HG02623 (cell line): ENCODE measurements around the gene ABT1.

Experiments
- ATAC-seq: cut with Tn5 transposase; IDR thresholded peaks from one replicate; pipeline ENCODE4 v1.9.1; 2021; ENCODE audit warnings: moderate library complexity; ENCODE audit not compliant: unreplicated experiment

The ABT1 gene

DNA sequence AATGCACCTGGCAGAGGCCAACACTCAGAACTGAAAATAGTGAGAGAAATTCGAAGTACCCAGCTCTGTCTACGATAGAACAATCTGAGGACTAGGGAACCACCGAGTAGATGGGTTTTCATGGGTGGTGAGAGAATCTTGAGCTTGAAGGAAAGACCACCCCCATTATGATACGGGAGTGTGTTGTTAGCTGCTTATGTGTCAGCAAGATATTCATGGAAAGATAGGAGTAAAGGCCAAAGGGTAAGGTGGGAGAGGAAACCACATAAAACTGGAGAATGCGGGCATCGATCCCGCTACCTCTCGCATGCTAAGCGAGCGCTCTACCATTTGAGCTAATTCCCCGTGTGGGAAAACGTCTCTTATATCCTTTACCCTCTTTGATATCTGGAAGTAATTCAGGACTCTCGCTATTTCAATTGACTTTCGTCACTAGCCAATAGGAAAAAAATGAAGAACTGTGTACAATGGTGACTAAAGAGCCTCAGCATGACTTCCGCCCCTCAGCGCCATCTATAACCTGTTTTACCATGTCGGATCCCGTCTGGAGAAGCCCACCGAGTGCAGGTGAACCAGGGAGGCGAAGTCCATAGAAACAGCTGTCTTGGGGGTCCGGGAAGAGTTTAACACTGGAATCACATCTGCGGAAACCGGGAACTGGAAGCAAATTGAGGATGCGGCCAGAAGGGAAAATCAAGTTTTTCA is 25.0 kb upstream of the ABT1 start:
- ATAC-seq = no peak

DNA sequence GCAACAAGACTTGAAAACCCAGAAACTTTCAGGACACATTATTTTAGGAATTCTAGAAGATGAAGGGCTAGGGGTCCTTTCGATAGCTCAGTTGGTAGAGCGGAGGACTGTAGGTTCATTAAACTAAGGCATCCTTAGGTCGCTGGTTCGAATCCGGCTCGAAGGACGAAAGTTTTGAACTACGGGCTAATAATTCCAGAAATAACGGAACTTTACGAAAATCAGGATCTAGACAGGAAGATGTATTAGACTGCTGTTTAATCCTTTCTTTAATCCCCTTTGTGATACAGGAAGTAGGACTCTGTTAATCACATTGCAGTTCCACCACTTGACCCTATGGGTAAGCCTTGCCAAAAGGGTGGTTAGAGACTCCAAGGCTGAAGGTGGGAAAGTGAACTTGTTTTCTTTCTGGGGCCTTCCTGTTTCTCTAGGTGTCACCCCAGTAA is 21.2 kb upstream of the ABT1 start:
- no peak for ATAC-seq

DNA sequence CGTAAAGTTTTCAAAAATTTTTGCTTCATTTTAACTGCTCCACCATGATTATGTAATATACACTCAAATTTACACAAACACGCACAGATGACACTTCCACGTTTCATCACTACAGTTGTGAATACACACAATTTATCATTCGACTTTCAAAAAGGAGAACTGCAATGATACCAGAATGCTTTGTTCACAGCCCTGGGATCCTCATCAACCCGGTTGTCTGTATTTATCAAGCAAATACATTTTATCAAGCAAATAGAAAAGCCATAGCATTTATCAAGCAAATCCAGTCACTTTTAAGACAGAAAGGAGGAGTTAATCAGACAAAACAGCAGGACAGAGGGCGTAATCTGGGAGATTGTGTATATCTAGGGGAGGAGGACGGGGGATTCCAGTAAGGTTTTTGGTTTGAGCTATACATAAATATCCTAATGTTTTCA is 20.3 kb upstream of the ABT1 start:
- ATAC-seq = no peak

DNA sequence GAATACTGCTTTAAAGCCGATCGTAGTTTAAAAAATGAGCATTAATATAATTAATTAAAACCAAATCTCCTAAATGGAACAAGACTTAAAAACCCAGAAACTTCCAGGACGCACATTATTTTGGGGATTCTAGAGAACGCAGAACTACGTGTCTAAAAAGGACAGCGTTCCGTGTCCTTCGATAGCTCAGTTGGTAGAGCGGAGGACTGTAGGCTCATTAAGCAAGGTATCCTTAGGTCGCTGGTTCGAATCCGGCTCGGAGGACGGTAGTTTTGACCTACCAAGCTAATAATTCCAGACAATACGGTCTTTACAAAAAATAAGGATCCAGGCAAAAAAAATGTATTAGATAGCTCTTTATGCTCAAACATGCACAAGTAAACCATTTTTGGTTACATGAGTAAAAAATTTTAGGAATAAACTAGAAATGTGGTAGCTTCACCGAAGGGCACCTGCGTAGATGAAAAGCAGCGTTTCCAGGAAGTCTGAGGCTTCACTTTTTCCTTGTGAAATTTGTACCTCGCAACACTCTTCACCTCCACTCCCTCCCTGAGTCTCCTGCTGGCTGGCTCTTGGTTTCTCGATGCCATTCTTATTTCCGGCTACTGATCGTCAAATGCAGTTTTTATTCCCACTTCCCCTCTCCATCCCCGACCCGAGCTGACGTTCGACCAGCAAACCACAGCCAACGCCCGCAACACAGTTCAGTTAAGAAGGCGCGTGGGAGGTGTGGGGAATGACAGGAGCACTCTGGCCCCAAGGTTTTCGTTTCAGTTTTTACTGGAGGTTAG is 19.6 kb upstream of the ABT1 start:
- no peak for ATAC-seq

DNA sequence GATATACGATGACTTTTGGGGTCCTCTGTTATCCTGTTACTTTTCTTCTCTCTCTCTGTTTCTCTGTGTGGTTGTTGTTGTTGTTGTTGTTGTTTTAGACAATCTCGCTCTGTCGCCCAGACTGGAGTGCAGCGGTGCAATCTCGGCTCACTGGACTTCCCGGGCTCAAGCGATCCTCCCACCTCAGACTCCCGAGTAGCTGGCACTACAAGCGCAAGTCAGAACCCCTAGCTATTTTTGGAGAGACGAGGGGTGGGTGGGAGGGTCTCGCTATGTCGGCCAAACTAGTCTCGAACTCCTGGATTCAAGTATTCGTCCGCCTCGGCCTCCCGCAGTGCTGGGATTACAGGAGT is 19.1 kb upstream of the ABT1 start:
- ATAC-seq = no peak

DNA sequence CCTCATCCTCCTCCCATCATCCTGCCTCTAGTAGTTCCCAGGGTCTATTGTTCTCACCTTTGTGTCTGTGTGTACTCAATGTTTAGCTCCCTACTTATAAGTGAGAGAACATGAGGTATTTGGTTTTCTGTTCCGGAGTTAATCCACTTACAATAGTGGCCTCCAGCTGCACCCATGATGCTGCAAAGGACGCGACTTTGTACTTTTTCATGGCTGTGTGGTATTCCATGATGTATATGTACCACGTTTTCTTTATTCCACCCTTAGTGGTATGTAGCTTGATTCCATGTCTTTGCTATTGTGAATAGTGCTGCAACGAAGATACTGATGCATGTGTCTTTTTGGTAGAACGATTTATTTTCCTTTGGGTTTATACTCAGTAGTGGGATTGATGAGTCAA is 18.5 kb upstream of the ABT1 start:
- no peak for ATAC-seq

DNA sequence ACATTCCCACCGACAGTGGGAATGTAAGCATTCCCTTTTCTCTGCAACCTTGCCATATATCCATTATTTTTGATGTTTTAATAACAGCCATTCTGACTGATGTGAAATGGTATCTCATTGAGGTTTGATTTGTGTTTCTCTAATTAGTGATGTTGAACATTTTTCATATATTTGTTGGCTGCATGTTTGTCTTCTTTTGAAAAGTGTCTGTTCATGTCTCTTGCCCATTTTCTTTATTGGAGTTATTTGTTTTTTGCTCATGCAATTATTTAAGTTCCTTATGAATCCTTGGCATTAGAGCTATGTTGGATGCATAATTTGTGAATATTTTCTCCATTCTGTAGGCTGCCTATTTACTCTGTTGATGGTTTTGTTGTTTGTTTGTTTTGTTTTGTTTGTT is 18.0 kb upstream of the ABT1 start:
- no peak for ATAC-seq

DNA sequence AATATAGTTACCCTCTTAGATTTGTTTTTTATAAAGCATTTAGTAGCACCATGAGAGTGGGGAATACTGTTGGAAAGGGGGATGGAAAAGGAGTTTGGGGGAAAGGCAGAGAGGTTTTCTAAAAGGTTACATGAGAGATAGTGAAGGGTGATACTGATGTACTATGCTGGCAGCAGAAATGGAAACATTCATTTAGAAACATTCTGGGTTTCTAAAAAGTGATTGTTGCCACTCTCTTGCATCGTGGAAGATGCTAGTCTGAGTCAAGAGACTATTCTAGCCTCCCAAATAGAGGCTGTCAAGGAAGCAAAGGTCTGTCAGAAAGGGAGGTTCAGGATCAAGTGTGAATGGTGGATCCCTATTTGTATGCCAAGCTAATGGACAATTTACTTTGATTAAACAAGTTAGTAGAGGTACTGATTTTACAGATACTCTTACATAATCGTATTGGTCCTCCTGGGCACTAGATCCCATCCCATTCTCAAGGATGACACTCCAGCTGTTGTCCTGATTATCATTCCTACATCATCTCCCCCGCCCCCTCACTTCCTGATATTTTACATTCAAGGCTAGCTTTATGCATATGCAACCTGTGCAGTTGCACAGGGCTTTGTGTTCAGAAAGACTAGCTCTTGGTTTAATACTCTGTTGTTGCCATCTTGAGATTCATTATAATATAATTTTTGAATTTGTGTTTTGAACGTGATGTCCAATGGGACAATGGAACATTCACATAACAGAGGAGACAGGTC is 15.4 kb upstream of the ABT1 start:
- ATAC-seq = no peak

DNA sequence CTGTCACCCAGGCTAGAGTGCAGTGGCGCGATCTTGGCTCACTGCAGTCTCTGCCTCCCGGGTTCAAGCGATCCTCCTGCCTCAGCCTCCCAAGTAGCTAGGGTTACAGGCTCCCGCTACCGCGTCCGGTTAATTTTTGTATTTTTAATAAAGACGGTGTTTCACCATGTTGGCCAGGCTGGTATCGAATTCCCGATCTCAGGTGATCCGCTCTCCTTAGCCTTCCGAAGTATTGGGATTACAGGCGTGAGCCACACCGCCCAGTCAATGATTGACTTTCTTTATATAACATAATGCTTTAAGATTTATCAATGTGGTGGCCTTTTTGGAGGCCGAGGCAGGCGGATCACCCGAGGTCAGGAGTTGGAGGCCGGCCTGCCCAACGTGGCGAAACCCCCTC is 7.8 kb upstream of the ABT1 start:
- no peak for ATAC-seq

DNA sequence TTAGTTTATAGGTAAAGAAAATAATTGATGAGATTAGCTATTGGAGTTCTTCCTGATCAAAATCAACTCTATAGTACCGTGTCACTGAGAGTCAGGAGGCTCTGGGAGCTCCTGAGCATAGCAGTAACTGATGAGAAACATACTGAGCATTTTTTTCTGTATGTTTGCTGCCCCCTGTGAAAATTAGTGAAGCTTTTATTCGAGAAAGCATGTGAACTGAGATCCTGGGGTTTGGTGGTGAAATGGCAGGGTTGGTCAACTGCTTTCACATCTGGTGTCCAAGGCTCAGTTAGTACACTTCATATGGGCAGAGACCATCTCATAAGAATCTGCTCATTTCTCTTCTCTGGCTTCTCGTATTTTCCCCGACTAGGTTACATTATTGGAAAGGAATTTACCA is 4.1 kb upstream of the ABT1 start:
- ATAC-seq = no peak

DNA sequence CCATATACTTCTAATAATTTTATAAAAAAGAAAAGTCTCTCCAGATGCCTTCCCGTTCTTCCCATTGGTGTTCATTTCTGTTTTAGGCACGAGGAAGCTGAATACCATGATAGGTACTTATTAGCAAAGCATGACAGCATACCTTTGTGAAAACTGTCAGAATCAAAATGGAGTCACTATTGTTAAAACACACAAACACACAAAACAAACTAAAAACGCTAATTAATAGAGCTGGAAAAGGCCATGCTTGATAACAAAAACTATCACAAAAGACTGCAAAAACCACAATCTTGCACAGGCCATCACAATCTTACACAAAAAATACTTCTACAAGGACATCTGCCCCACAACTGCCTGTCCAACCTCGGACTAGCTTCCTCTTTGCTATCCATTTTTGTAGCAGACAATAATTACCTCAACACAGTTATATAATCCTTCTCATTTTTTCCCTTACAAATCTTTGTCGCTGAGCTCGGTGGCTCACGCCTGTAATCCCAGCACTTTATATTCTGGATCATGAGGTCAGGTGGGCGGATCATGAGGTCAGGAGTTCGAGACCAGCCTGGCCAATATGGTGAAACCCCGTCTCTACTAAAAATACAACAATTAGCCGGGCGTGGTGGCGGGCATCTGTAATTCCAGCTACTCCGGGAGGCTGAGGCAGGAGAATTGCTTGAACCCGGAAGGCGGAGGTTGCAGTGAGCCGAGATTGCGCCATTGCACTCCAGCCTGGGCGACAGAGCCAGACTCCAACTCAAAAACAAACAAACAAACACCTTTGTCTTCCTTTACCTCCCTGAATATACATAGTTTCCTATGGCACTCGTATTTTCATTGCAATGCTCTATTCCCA is 3.2 kb upstream of the ABT1 start:
- no peak for ATAC-seq

DNA sequence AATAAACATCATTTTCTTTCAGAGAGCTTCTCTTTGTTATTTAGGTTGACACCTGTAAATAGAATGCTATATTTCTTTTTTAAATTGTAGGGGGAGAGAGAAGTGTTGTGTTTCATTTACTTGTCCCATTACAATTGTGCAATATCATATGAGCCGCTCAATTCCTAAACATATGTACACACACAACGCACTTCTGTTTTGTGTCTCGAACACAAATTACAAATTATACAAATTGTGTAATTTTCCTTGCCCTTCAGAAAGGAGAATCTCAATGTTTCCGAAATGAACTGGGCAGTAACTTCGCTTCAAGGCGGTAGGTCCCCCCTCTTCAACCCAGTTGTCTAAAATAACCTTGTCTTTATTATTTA is 2.6 kb upstream of the ABT1 start:
- no peak for ATAC-seq

DNA sequence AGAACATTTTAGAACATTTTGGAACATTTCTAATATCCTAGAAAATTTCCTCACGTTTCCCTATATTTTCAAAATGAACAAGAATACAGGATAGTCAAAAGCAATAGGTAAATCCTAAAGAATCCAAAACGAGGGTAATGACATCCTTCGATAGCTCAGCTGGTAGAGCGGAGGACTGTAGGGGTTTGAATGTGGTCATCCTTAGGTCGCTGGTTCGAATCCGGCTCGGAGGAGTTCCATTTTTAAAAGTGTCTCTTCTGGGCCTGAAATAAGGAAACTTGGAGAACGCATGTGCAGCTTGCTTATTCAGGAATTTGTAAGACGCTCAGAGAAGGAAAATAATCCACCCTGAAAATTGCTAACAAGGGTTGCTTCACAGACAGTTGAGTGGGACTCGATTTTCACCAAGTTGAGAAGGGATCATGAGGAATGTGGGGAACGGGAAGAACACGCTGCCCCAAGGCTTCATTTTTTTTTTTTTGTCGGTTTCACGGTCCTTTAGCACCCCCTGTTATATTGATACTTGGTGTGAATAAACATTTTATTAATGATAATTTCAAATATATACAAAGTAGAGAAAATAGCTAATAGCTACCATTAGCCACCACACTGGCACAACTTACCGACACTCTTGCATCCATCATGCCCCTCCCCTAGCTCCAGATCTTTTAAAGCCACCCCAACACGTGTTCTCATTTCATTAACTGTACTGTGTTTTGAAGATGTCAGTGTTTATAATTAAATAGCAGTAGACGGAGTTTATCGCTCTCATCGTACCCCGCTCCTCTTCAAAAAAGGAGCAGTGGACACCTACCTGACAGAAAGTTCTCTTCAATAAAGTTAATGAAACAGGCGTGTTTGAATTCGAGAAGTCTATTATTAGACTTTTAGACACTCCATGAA is 1.8 kb upstream of the ABT1 start:
- no peak for ATAC-seq

DNA sequence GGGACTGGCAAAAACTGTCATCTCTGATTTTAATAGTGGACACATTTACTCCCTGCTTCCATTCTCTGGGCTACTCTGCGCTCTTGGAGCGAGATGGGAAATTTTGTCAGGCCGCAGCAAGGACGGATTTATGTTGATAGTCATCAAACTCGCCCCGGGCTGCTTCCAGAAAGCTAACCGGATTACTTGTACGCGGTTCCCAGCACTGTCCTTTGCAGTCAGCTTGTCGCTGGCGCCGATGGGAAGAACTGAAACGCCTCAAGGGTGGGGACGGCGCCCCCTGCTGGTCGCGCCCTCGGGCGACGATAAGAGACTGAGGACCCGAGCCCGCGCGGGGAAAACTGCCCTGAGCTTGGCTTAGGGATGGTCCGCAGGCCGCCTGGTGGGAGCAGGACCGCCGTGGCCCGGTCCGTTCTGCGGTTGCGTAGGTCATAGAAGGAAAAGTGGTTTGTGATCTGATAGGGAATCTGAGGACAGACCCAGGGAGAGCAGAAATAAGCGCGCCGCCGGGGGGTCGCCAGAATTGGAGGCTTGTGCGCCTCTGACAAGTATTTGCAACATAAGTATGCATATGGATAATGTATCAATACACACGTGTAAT is 984 bp upstream of the ABT1 start:
- peak; percentile 54 for ATAC-seq

DNA sequence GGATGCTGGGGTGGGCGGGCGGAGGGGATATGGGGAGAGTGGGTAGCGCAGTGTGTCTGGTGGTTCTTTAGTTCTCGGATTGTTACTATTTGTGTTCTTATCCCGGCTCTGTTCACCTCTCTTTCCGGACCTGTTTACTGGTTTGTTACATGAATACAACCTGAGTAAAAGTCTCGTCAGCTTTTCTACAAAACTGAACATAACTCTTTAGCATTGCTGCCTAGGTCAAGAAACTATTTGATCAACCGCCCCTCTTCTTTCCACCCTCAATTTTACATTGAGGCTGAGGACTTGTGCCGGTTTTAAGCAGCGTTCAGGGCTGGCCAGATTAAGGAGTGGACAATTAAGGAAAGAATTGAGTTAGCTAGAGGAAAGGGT is 625 bp downstream of the ABT1 start:
- no peak for ATAC-seq

DNA sequence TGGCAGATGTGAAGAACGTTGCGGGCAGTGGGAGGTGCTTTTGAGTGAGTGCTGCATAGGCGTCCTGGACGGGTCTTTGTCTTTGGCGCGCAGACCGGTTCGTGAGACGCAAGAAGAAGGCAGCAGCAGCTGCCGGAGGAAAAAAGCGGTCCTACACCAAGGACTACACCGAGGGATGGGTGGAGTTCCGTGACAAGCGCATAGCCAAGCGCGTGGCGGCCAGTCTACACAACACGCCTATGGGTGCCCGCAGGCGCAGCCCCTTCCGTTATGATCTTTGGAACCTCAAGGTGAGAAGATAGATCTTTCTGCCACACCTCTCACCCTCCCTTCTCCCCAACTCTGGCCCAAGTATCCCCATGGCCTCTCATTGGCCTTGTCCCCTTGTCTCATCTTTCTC is 1.1 kb downstream of the ABT1 start:
- ATAC-seq = no peak

DNA sequence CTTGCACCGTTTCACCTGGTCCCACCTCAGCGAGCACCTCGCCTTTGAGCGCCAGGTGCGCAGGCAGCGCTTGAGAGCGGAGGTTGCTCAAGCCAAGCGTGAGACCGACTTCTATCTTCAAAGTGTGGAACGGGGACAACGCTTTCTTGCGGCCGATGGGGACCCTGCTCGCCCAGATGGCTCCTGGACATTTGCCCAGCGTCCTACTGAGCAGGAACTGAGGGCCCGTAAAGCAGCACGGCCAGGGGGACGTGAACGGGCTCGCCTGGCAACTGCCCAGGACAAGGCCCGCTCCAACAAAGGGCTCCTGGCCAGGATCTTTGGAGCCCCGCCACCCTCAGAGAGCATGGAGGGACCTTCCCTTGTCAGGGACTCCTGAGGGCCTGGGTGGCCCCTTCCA is 1.5 kb downstream of the ABT1 start:
- ATAC-seq = no peak

DNA sequence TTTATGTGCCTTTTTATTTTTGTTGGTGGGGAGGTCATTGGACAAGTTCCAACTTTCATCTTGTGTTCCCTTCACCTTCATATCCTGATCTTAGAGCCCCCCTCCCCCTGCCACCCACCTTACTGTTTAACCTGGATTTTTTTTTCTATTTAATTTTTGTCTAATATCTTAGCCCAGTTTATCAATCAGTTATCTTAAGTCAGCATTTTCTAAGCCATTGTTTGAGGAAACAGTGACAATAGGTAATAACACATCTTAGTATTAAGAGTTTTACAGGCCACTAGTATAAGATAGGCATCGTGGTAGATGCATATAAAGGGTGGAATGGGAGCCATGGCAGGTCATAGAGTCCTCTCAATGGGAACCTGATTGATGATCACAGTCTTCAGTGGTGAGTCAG is 2.4 kb downstream of the ABT1 start:
- ATAC-seq = no peak

DNA sequence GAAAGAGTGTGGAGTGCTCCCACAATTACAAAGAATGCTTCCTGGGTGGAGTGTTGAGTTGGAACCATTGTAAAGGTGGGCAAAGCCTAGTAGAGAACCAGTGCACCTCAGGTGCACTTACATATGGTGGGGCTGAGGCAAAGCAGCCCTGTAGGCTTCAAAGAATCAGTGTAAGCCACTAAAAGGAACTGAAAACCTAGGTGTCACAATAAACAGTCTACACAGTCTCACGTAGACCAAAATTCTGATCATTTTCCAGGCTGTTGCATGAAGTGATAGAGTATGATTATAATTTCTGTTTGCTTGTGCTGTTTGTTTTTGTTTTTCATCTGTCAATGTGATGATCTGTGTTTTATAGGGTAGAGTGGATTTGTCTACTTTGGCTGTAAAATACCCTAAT is 2.8 kb downstream of the ABT1 start:
- ATAC-seq = no peak

DNA sequence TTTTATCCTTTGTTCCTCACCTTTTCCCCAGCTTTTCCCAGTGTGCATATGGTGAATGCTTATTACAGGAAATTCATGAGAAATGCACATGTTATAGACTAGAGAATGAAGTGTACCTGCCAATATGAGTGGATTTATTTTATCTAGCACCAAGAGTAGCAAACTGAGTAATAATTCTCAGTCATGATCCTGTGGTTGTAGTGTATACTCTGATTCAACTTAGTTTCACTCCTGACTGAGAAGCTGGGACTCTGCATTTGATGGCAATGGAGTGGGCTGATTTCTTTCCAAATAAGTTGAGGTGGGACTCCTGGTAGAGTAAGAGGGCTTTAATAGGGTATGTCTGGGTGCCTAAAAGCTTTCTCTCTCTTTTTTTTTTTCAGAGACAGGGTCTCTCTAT is 4.0 kb downstream of the ABT1 start:
- no peak for ATAC-seq
